ENCODE measurements around the gene SP6. TPM values are rescaled to one million over a fixed set of nuclear protein-coding genes. Genes with fewer than 3 reads are reported as not detected.

SP6 gene
- total and polyA plus RNA-seq, 8 donors, result 0.31 to 3.0 (median 0.38) TPM; not detected in 3

DNA sequence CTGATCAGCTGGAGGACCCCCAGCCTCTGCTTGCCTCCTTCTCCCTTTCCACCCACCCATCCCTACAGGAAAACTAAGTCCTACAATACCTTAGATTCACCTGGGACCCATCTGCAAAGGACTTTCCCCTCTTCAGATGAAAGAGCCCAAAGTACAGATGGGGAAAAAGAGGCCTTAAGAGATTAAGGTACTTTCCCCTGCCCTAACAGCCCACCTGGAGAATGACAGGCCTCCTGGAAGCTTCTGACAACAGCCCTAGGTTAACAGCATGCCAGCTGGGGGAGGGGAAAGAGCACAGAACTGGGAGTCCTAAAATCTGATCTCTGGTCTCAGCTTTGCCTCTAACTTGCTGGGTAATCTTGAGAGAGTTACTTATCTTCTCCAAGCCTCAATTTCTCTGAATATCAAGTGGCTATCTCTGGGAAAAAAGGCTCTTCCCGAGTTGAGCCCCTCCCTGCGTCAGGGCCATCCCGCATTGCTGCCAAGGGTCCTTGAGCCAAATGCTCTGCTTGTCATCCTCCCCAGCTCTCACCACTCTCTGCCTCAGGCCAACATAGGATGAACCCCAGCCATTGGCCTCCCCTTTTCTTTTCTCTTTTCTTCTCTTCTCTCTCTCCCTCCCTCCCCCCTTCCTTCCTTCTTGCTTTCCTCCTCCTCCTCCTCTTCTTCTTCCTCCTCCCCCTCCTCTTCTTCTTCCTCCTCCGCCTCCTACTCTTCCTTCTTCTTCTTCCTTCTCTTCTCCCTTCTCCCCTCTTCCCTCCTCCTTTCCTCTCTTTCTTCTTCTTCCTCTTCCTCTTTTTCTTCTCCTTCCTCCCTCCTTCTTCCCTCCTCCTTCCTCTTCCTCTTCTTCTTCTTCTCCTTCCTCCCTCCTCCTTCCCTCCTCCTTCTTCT lies 22.5 kb upstream of the SP6 start:
- Histone ChIP-seq H3K9me3 (no peaks in the 10 kb centered on the region), H3K4me3 (no peak overlapping the region), H3K36me3 (no peaks in the 10 kb centered on the region), H3K4me1 (peaks cover 0 to 9% (median 4%) of the 10 kb centered on the region in 4 donors), H3K27me3 (peaks cover 13 to 98% (median 50%) of the 10 kb centered on the region in 3 donors), H3K27ac (no peak overlapping the region)
- no peak for DNase-seq
- no peak for TF ChIP-seq POLR2A (IDR thresholded peaks at IDR 0.05)
- no peak for TF ChIP-seq POLR2AphosphoS5 (IDR thresholded peaks at IDR 0.05)
- TF ChIP-seq, protein P1, sequence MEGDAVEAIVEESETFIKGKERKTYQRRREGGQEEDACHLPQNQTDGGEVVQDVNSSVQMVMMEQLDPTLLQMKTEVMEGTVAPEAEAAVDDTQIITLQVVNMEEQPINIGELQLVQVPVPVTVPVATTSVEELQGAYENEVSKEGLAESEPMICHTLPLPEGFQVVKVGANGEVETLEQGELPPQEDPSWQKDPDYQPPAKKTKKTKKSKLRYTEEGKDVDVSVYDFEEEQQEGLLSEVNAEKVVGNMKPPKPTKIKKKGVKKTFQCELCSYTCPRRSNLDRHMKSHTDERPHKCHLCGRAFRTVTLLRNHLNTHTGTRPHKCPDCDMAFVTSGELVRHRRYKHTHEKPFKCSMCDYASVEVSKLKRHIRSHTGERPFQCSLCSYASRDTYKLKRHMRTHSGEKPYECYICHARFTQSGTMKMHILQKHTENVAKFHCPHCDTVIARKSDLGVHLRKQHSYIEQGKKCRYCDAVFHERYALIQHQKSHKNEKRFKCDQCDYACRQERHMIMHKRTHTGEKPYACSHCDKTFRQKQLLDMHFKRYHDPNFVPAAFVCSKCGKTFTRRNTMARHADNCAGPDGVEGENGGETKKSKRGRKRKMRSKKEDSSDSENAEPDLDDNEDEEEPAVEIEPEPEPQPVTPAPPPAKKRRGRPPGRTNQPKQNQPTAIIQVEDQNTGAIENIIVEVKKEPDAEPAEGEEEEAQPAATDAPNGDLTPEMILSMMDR (IDR thresholded peaks at IDR 0.05), result no peak
- no peak for TF ChIP-seq EP300 (IDR thresholded peaks at IDR 0.05)
- 60 to 67% (median 63%) methylated on average over 4 of the region's 4 CpGs for WGBS, 5 donors
- intact Hi-C loops (cut with DNase I; ENCODE audit: low total_unique reads), result no loop called here

DNA sequence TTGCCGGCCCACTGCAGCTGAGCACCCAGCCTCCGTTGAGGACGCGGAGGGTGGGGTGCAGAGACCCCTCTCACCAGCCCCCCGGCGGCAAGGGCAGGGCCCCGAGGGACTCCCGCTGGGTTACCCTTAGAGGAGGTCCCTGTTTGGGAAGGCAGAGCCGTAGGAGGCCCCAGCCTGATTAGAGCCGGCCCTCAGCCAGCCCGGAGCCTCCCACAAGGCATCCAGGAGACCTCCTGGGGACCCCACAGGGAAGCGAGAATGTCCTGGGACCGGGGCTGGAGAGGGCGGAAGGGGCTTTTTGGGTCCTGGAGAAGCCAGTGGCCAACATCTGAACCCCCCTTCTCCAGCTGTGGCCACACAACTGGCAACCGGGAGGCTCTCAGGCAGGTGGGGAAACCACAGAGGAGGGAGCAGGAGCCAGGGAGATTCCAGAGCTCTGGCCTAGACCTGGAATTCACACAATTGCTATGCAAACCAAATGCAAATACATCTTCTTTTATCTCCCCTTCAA lies 21.7 kb upstream of the SP6 start:
- DNase-seq, result no peak
- Histone ChIP-seq H3K4me3 (no peak overlapping the region), H3K4me1 (peaks cover 0 to 9% (median 4%) of the 10 kb centered on the region in 4 donors), H3K9me3 (no peaks in the 10 kb centered on the region), H3K27me3 (peaks cover 13 to 98% (median 46%) of the 10 kb centered on the region in 3 donors), H3K36me3 (no peaks in the 10 kb centered on the region), H3K27ac (no peak overlapping the region)
- TF ChIP-seq, protein P1 (IDR thresholded peaks at IDR 0.05), result no peak
- TF ChIP-seq POLR2AphosphoS5 (IDR thresholded peaks at IDR 0.05) (no peak), EP300 (IDR thresholded peaks at IDR 0.05) (no peak), POLR2A (IDR thresholded peaks at IDR 0.05) (no peak)
- intact Hi-C loops (cut with DNase I; ENCODE audit: low total_unique reads), result no loop called here
- 18 to 34% (median 28%) methylated on average over 5 to 15 of the region's 15 CpGs for WGBS, 5 donors

DNA sequence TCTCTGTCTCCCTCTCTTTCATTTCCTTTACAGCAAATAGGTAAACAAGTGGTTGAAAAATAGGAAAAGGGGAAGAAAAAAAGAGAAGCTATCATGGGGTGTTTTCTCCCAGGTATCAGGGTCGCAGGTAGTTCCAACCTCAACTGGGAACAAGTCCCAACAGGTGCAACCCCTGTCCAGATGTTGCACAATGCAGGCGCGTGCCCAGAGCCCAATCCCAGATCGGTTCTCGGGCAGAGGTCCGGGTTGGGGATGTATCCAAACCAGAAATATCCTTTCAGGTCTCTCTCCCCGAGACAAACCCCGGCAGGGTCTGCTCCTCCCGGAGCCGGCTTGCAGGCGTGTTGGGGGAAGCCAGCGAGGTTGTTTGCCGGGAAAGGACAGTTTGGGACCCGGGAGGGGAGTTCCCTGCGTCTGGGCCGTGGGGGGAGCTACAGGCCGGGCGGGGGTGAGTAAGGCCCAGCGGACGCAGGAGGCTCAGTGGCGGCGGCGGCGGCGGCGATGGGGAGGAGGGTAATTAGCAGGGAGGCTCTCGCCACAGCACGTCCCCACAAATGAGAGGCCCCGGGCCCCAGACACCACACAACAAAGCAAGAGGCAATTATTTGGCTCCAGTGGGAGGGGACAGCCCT lies 21.2 kb upstream of the SP6 start:
- H3K4me1 ChIP-seq, result peaks cover 0 to 9% (median 4%) of the 10 kb centered on the region in 4 donors
- no peak overlapping the region for H3K27ac ChIP-seq
- H3K36me3 ChIP-seq, result no peaks in the 10 kb centered on the region
- H3K27me3 ChIP-seq, result peaks cover 13 to 98% (median 40%) of the 10 kb centered on the region in 3 donors
- peak in 1 of 2 donors; percentile 40 for DNase-seq
- WGBS, 5 donors, result 15 to 31% (median 21%) methylated on average over 29 of the region's 29 CpGs
- no peaks in the 10 kb centered on the region for H3K9me3 ChIP-seq
- intact Hi-C loops (cut with DNase I; ENCODE audit: low total_unique reads), result no loop called here
- TF ChIP-seq, protein P1 (IDR thresholded peaks at IDR 0.05), result no peak
- no peak for TF ChIP-seq EP300 (IDR thresholded peaks at IDR 0.05)
- TF ChIP-seq POLR2A (IDR thresholded peaks at IDR 0.05), result no peak
- TF ChIP-seq POLR2AphosphoS5 (IDR thresholded peaks at IDR 0.05), result no peak
- H3K4me3 ChIP-seq, result no peak overlapping the region

DNA sequence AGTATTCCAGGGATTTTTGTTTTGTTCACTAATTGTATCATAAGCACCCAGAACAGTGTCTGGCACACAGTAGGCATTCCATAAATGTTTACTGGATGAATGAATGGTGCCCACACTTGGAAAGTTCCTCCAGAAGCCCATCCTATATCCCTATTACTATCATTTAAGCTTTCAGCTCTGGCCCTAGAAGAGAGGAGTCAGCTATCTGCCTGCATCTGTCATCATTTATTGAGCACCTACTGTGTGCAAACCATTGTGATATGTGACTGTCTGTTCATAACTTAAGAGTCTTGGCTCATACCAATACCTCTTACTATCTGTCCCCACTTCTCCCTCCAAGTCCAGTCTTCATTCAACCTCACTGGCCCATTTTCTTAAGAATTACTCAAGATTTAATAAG lies 20.1 kb upstream of the SP6 start:
- TF ChIP-seq, protein P1 (IDR thresholded peaks at IDR 0.05), result no peak
- TF ChIP-seq POLR2AphosphoS5 (IDR thresholded peaks at IDR 0.05) (no peak), EP300 (IDR thresholded peaks at IDR 0.05) (no peak)
- DNase-seq, result no peak
- intact Hi-C loops (cut with DNase I; ENCODE audit: low total_unique reads), result no loop called here
- peaks cover 0 to 9% (median 4%) of the 10 kb centered on the region in 4 donors for H3K4me1 ChIP-seq
- no peaks in the 10 kb centered on the region for H3K36me3 ChIP-seq
- H3K9me3 ChIP-seq, result no peaks in the 10 kb centered on the region
- H3K4me3 ChIP-seq, result no peak overlapping the region
- peaks cover 13 to 100% (median 44%) of the 10 kb centered on the region in 3 donors for H3K27me3 ChIP-seq
- H3K27ac ChIP-seq, result no peak overlapping the region
